DOHH2 (cell line): ENCODE data around the gene ADPRH.

Experiments used
- EZH2phosphoT487 ChIP-seq: fragments of 200-600 bp; sonication (generic); IDR thresholded peaks from 2 replicates; pipeline ENCODE4 v1.6.1; 2017; ENCODE audit warnings: borderline replicate concordance, mild to moderate bottlenecking, antibody characterized with exemption, low read length, moderate library complexity, mixed read lengths
- TF ChIP-seq, protein P1 (sequence below): fragments of 200-600 bp; sonication (generic); IDR thresholded peaks from one replicate; pipeline ENCODE4 v1.5.1; 2014; ENCODE audit warnings: antibody characterized with exemption, mild to moderate bottlenecking, low read depth, low read length; ENCODE audit not compliant: poor library complexity, severe bottlenecking

GRCh38 chr3:119625451-119626153, 46.3 kb downstream of the ADPRH start:
- TF ChIP-seq, protein P1, sequence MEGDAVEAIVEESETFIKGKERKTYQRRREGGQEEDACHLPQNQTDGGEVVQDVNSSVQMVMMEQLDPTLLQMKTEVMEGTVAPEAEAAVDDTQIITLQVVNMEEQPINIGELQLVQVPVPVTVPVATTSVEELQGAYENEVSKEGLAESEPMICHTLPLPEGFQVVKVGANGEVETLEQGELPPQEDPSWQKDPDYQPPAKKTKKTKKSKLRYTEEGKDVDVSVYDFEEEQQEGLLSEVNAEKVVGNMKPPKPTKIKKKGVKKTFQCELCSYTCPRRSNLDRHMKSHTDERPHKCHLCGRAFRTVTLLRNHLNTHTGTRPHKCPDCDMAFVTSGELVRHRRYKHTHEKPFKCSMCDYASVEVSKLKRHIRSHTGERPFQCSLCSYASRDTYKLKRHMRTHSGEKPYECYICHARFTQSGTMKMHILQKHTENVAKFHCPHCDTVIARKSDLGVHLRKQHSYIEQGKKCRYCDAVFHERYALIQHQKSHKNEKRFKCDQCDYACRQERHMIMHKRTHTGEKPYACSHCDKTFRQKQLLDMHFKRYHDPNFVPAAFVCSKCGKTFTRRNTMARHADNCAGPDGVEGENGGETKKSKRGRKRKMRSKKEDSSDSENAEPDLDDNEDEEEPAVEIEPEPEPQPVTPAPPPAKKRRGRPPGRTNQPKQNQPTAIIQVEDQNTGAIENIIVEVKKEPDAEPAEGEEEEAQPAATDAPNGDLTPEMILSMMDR, result no peak
- TF ChIP-seq EZH2phosphoT487, result no peak
